ENCODE measurements around the gene CCR5.

CCR5 gene

DNA sequence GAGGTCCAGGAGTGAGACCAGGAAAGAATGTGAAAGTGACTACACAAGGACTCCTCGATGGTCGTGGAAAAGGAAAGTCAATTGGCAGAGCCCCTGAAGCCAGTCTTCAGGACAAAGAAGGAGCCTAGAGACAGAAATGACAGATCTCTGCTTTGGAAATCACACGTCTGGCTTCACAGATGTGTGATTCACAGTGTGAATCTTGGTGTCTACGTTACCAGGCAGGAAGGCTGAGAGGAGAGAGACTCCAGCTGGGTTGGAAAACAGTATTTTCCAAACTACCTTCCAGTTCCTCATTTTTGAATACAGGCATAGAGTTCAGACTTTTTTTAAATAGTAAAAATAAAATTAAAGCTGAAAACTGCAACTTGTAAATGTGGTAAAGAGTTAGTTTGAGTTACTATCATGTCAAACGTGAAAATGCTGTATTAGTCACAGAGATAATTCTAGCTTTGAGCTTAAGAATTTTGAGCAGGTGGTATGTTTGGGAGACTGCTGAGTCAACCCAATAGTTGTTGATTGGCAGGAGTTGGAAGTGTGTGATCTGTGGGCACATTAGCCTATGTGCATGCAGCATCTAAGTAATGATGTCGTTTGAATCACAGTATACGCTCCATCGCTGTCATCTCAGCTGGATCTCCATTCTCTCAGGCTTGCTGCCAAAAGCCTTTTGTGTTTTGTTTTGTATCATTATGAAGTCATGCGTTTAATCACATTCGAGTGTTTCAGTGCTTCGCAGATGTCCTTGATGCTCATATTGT, 10.8 kb upstream of the CCR5 start:
- no peak overlapping the region for H3K27ac ChIP-seq (ENCODE audit: low read length)
- H2AFZ ChIP-seq (ENCODE audit: low read length) = no peak overlapping the region

DNA sequence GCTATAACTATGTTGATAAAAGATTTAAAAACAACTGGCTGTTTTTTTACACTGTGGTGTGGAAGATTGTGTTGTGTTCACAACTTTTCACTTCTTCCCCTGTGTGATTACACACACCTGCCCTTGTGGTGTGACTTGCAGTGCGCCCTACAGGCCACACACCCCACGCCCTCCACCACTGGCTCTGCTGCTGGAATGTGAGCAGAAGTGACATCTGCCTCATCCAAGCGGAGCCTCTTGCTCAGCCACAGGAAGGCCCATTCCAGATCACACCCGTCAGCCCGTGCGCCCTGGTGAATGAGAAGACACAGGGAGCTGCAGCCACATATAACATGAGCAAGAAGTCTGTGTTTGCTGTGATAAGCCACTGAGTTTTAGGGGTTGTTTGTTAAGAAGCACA, 9.8 kb upstream of the CCR5 start:
- Histone ChIP-seq H3K9me3 (replicated peaks; ENCODE audit: insufficient read depth, low read length) (no peaks in the 10 kb centered on the region), H3K27me3 (replicated peaks; ENCODE audit: insufficient read depth, low read length) (no peaks in the 10 kb centered on the region), H3K79me2 (ENCODE audit: low read length) (0 out of 2 replicates have a peak, but pooled peaks cover 1% of the 10 kb centered on the region), H4K20me1 (ENCODE audit: insufficient read depth, low read length) (no peaks in the 10 kb centered on the region), H3K4me3 (ENCODE audit: low read length) (no peak overlapping the region), H3K9ac (ENCODE audit: low read length) (no peak overlapping the region), H3F3A (ENCODE audit: insufficient read depth, low read length) (no peaks in the 10 kb centered on the region), H2AFZ (ENCODE audit: low read length) (no peak overlapping the region), H3K9me2 (replicated peaks; ENCODE audit: insufficient read depth, low read length) (no peaks in the 10 kb centered on the region), H3K4me2 (ENCODE audit: low read depth, low read length) (no peak overlapping the region), H3K36me3 (replicated peaks; ENCODE audit: insufficient read depth, low read length) (no peaks in the 10 kb centered on the region), H3K27ac (ENCODE audit: low read length) (no peak overlapping the region), H3K4me1 (ENCODE audit: low read length) (peaks cover 25% of the 10 kb centered on the region)
- TF ChIP-seq CTCF (IDR thresholded peaks at IDR 0.05; ENCODE audit: low read length) = no peak
- TF ChIP-seq EZH2phosphoT487 (IDR thresholded peaks at IDR 0.05; ENCODE audit: low read length) = no peak
- no peak for TF ChIP-seq EZH2 (optimal IDR thresholded peaks at IDR 0.05; ENCODE audit: low read depth, low read length)
- DNase-seq = no peak

More for the DNA sequence above, 10.8 kb upstream of the CCR5 start:
- no peaks in the 10 kb centered on the region for H3K9me2 ChIP-seq (replicated peaks; ENCODE audit: insufficient read depth, low read length)
- H3K36me3 ChIP-seq (replicated peaks; ENCODE audit: insufficient read depth, low read length) = no peaks in the 10 kb centered on the region
- no peak overlapping the region for H3K4me3 ChIP-seq (ENCODE audit: low read length)
- no peak overlapping the region for H3K4me2 ChIP-seq (ENCODE audit: low read depth, low read length)
- H3K4me1 ChIP-seq (ENCODE audit: low read length) = peaks cover 35% of the 10 kb centered on the region
- no peaks in the 10 kb centered on the region for H4K20me1 ChIP-seq (ENCODE audit: insufficient read depth, low read length)
- no peaks in the 10 kb centered on the region for H3F3A ChIP-seq (ENCODE audit: insufficient read depth, low read length)
- H3K9ac ChIP-seq (ENCODE audit: low read length) = no peak overlapping the region
- no peaks in the 10 kb centered on the region for H3K27me3 ChIP-seq (replicated peaks; ENCODE audit: insufficient read depth, low read length)
- peaks cover 11% of the 10 kb centered on the region; the same call in 1 of the 2 replicates for H3K79me2 ChIP-seq (ENCODE audit: low read length)
- TF ChIP-seq CTCF (IDR thresholded peaks at IDR 0.05; ENCODE audit: low read length) = no peak
- TF ChIP-seq EZH2 (optimal IDR thresholded peaks at IDR 0.05; ENCODE audit: low read depth, low read length) = no peak
- no peak for TF ChIP-seq EZH2phosphoT487 (IDR thresholded peaks at IDR 0.05; ENCODE audit: low read length)
- no peaks in the 10 kb centered on the region for H3K9me3 ChIP-seq (replicated peaks; ENCODE audit: insufficient read depth, low read length)
- DNase-seq = no peak

GRCh38 chr3:46361408-46362283, 9.1 kb upstream of the CCR5 start:
- Histone ChIP-seq H3K36me3 (replicated peaks; ENCODE audit: insufficient read depth, low read length) (no peaks in the 10 kb centered on the region), H4K20me1 (ENCODE audit: insufficient read depth, low read length) (no peaks in the 10 kb centered on the region), H3K9ac (ENCODE audit: low read length) (no peak overlapping the region)

More at GRCh38 chr3:46361408-46362283, 9.1 kb upstream of the CCR5 start:
- H3K9me3 ChIP-seq (replicated peaks; ENCODE audit: insufficient read depth, low read length) = no peaks in the 10 kb centered on the region
- H3K4me1 ChIP-seq (ENCODE audit: low read length) = peaks cover 23% of the 10 kb centered on the region
- DNase-seq = no peak
- H2AFZ ChIP-seq (ENCODE audit: low read length) = peak overlapping the region; percentile 28; the same call in 1 of the 2 replicates
- H3K4me2 ChIP-seq (ENCODE audit: low read depth, low read length) = no peak overlapping the region
- H3K9me2 ChIP-seq (replicated peaks; ENCODE audit: insufficient read depth, low read length) = no peaks in the 10 kb centered on the region
- no peaks in the 10 kb centered on the region for H3K79me2 ChIP-seq (ENCODE audit: low read length)
- no peaks in the 10 kb centered on the region for H3F3A ChIP-seq (ENCODE audit: insufficient read depth, low read length)
- TF ChIP-seq EZH2phosphoT487 (IDR thresholded peaks at IDR 0.05; ENCODE audit: low read length) (no peak), CTCF (IDR thresholded peaks at IDR 0.05; ENCODE audit: low read length) (no peak), EZH2 (optimal IDR thresholded peaks at IDR 0.05; ENCODE audit: low read depth, low read length) (no peak)
- no peaks in the 10 kb centered on the region for H3K27me3 ChIP-seq (replicated peaks; ENCODE audit: insufficient read depth, low read length)
- H3K4me3 ChIP-seq (ENCODE audit: low read length) = no peak overlapping the region
- H3K27ac ChIP-seq (ENCODE audit: low read length) = no peak overlapping the region; the same call in 1 of the 2 replicates

Data from MM.1S (cell line).